AML-193 (cell line): ENCODE data around the gene ATP5MG.

ENCODE experiments used
- DNase-seq, 2 experiments: peaks; one replicate each; lab custom pipeline; 2025; lab: John Stamatoyannopoulos, UW

ATP5MG gene

GRCh38 chr11:118442908-118443589, 41.6 kb downstream of the ATP5MG start:
- DNase-seq, result no peak

GRCh38 chr11:118443590-118444218, 42.3 kb downstream of the ATP5MG start:
- DNase-seq, result no peak

- no peak for DNase-seq
These were observed 46.0 kb downstream of the ATP5MG start for GRCh38 chr11:118447423-118447822.

- no peak for DNase-seq
These were observed 46.9 kb downstream of the ATP5MG start for GRCh38 chr11:118448294-118448693.

GRCh38 chr11:118449316-118449918, 48.0 kb downstream of the ATP5MG start:
- DNase-seq, result no peak

GRCh38 chr11:118450451-118450850, 49.0 kb downstream of the ATP5MG start:
- no peak for DNase-seq
